Endothelial cell of umbilical vein (primary cell): ENCODE results near the gene SLIT1. TPM values are rescaled to one million over a fixed set of nuclear protein-coding genes. Genes with fewer than 3 reads are reported as not detected.

Experiments used
- BruUV-seq: library from RNA; stranded (reverse); fragments of 400-500 nt; replicated peaks from 2 replicates; lab custom pipeline; 2021; lab: Mats Ljungman, UMichigan
- CTCF ChIA-PET: fragments of 300-600, 350-600 bp; sonication (Branson Sonifier 250); formaldehyde crosslinking; loops from one replicate; lab custom pipeline; 2021; ENCODE audit warnings: antibody characterized with exemption, inconsistent platforms; lab: Charles Lee
- POLR2A ChIA-PET: fragments of 300-600, 350-600 bp; sonication (Branson Sonifier 250); formaldehyde crosslinking; loops from one replicate; lab custom pipeline; 2021; ENCODE audit warnings: antibody characterized with exemption, inconsistent platforms; lab: Charles Lee
- DNase-seq: peaks from one replicate; pipeline ENCODE4 v3.0.0-alpha.2; 2011; ENCODE audit warnings: low read depth, low spot score
- FAIRE-seq: peaks from 2 replicates; lab custom pipeline; 2011; peaks lifted over from hg19 to GRCh38; lab: Jason Lieb, UNC
- H2AFZ ChIP-seq: 2 replicates; pipeline ENCODE4 v1.6.0; 2012; ENCODE audit warnings: low read depth, low read length, control low read depth, inconsistent platforms
- H3K27ac ChIP-seq: 2 replicates; pipeline ENCODE4 v1.5.1; 2011; ENCODE audit warnings: low read depth, mild to moderate bottlenecking, control low read depth, low read length, moderate library complexity; ENCODE audit not compliant: insufficient read depth
- H3K27me3 ChIP-seq, 2 experiments: 2 replicates each; pipeline versions ENCODE4 v1.6.0 to v1.6.1; 2011; ENCODE audit warnings: low read length in 2 of 2, mixed read lengths in 1 of 2; ENCODE audit not compliant: control insufficient read depth in 2 of 2, insufficient read depth in 2 of 2
- H3K36me3 ChIP-seq, 2 experiments: 2 replicates in 1 of 2; 3 replicates in 1 of 2; pipeline ENCODE4 v1.5.1; 2011; ENCODE audit warnings: low read length in 2 of 2, mild to moderate bottlenecking in 1 of 2, moderate library complexity in 1 of 2; ENCODE audit not compliant: control insufficient read depth in 2 of 2, insufficient read depth in 2 of 2; ENCODE audit errors: extremely low read depth in 1 of 2
- H3K4me1 ChIP-seq: 3 replicates; pipeline ENCODE4 v1.5.1; 2011; ENCODE audit warnings: mild to moderate bottlenecking, low read length; ENCODE audit not compliant: control insufficient read depth, insufficient read depth; ENCODE audit errors: extremely low read depth
- H3K4me2 ChIP-seq: 2 replicates; pipeline ENCODE4 v1.6.1; 2011; ENCODE audit warnings: low read length, control low read depth, mixed read lengths; ENCODE audit not compliant: insufficient read depth
- H3K4me3 ChIP-seq, 3 experiments: fragments of 200-600 bp in 1 of 3; sonication (generic), shearing (Covaris generic) in 1 of 3; replicated peaks in 1 of 3; 2 replicates each; pipeline ENCODE4 v1.5.1; 2011 to 2016; ENCODE audit warnings: control low read depth in 3 of 3, low read length in 3 of 3, mild to moderate bottlenecking in 2 of 3, inconsistent platforms in 1 of 3, low read depth in 1 of 3, moderate library complexity in 1 of 3; ENCODE audit not compliant: insufficient read depth in 1 of 3
- H3K79me2 ChIP-seq: 2 replicates; pipeline ENCODE4 v1.6.0; 2012; ENCODE audit warnings: low read length, inconsistent platforms; ENCODE audit not compliant: control insufficient read depth, insufficient read depth
- H3K9ac ChIP-seq: replicated peaks from 2 replicates; pipeline ENCODE3; 2011; ENCODE audit warnings: low read length, control low read depth; ENCODE audit not compliant: insufficient read depth; ENCODE audit errors: extremely low read depth
- H3K9me1 ChIP-seq: replicated peaks from 3 replicates; pipeline ENCODE4 v1.6.0; 2011; ENCODE audit warnings: mild to moderate bottlenecking, low read length; ENCODE audit not compliant: control insufficient read depth, insufficient read depth; ENCODE audit errors: extremely low read depth
- H3K9me3 ChIP-seq: replicated peaks from 2 replicates; pipeline ENCODE4 v1.5.1; 2012; ENCODE audit warnings: low read length, inconsistent platforms; ENCODE audit not compliant: control insufficient read depth, insufficient read depth
- H4K20me1 ChIP-seq: replicated peaks from 2 replicates; pipeline ENCODE3; 2011; ENCODE audit warnings: mild to moderate bottlenecking, low read length; ENCODE audit not compliant: control insufficient read depth, insufficient read depth; ENCODE audit errors: extremely low read depth
- CTCF ChIP-seq, 2 donors: IDR thresholded peaks; 1 replicate in 1 of 2; 2 replicates in 1 of 2; pipeline ENCODE4 v1.5.1; 2011; ENCODE audit warnings: low read length in 2 of 2, mild to moderate bottlenecking in 2 of 2, moderate library complexity in 2 of 2, control low read depth in 1 of 2, inconsistent platforms in 1 of 2, low read depth in 1 of 2; ENCODE audit not compliant: insufficient read depth in 1 of 2; ENCODE audit errors: extremely low read depth in 1 of 2
- EZH2 ChIP-seq: IDR thresholded peaks from 2 replicates; pipeline ENCODE4 v1.6.1; 2012; ENCODE audit warnings: borderline replicate concordance, low read depth, mild to moderate bottlenecking, moderate library complexity, low read length, inconsistent platforms; ENCODE audit not compliant: severe bottlenecking
- FOS ChIP-seq: IDR thresholded peaks from 2 replicates; pipeline ENCODE4 v1.6.1; 2011; ENCODE audit warnings: mild to moderate bottlenecking, low read length, moderate library complexity, borderline replicate concordance; ENCODE audit not compliant: insufficient read depth
- GATA2 ChIP-seq: IDR thresholded peaks from 2 replicates; pipeline ENCODE4 v1.7.0; 2011; ENCODE audit warnings: low read depth, mild to moderate bottlenecking, moderate library complexity, mixed read lengths, low read length; ENCODE audit not compliant: insufficient read length, insufficient read depth
- JUN ChIP-seq: IDR thresholded peaks from 2 replicates; pipeline ENCODE4 v1.6.1; 2011; ENCODE audit warnings: borderline replicate concordance, low read depth; ENCODE audit not compliant: insufficient read length, insufficient read depth
- MAX ChIP-seq: IDR thresholded peaks from 2 replicates; pipeline ENCODE4 v1.6.1; 2011; ENCODE audit not compliant: insufficient read depth, insufficient read length
- MYC ChIP-seq: IDR thresholded peaks from one replicate; pipeline ENCODE4 v1.6.1; 2011; ENCODE audit warnings: mild to moderate bottlenecking, low read depth, low read length
- POLR2A ChIP-seq: IDR thresholded peaks from 2 replicates; pipeline ENCODE4 v1.6.1; 2012; ENCODE audit warnings: low read depth, mild to moderate bottlenecking, control low read depth, low read length
- POLR2AphosphoS5 ChIP-seq: IDR thresholded peaks from 2 replicates; pipeline ENCODE4 v1.6.1; 2012; ENCODE audit warnings: low read depth, mild to moderate bottlenecking, control low read depth, low read length, moderate library complexity; ENCODE audit not compliant: insufficient read depth
- dilution Hi-C: fragments of 300-500 bp; cut with MboI; formaldehyde crosslinking; loops from one replicate; pipeline ENCODE4 v1.15.0; 2019; ENCODE audit warnings: low sequenced_read_pairs; ENCODE audit not compliant: extremely low pct_ligation_motif_present
- intact Hi-C: fragments of 100-400 bp; cut with micrococcal nuclease; formaldehyde crosslinking; loops from one replicate; pipeline ENCODE4 v1.10.0; 2022
- polyA plus RNA-seq, 4 experiments: library from polyadenylated mRNA; depleted of rRNA in 3 of 4; stranded (reverse) in 3 of 4; unstranded in 1 of 4; fragments of >200 nt; gene quantifications; 2 replicates each; pipeline versions ENCODE4 v1.2.1 to v1.2.3, GENCODE V29; 2011 to 2012; ENCODE audit warnings: missing spikeins in 1 of 4
- total RNA-seq: library from RNA; stranded (reverse); gene quantifications from 2 replicates; pipeline ENCODE4 v1.2.3, GENCODE V29; 2021

The SLIT1 gene
- total and polyA plus RNA-seq, 2 donors (not counting 3 experiments of a cell fraction or from before 2014, with no cell fraction given): 0.04 to 0.20 TPM

- Histone ChIP-seq H3K4me2 (no peak overlapping the region), H4K20me1 (no peaks in the 10 kb centered on the region), H2AFZ (no peak overlapping the region), H3K9me1 (no peaks in the 10 kb centered on the region), H3K79me2 (no peaks in the 10 kb centered on the region), H3K27ac (no peak overlapping the region), H3K4me3 (no peak overlapping the region), H3K27me3 (no peaks in the 10 kb centered on the region), H3K36me3 (no peaks in the 10 kb centered on the region), H3K9ac (no peak overlapping the region), H3K4me1 (no peaks in the 10 kb centered on the region), H3K9me3 (no peaks in the 10 kb centered on the region)
- CTCF ChIA-PET: interaction anchor here (0.9 to 1.1 kb wide), 3 partner anchors 9 to 18 kb away, joined by 3 to 8 read pairs (median 3); no protein-coding TSS in a partner anchor
- no peak for TF ChIP-seq CTCF (IDR thresholded peaks at IDR 0.05; ENCODE audit: extremely low read depth in 1 of 2, insufficient read depth in 1 of 2, low read depth in 1 of 2, low read length in 2 of 2)
- dilution Hi-C loops (no loop called here), intact Hi-C loops (no loop called here)
- BruUV-seq: no TSS peak
- FAIRE-seq (no peak), DNase-seq (no peak)
- POLR2A ChIA-PET: no interaction called here
Observed at GRCh38 chr10:97063271-97063982, 122.3 kb downstream of the SLIT1 start.

- DNase-seq (no peak), FAIRE-seq (no peak)
- no TSS peak for BruUV-seq
- no peaks in the 10 kb centered on the region for H3K4me1 ChIP-seq
- H4K20me1 ChIP-seq: no peaks in the 10 kb centered on the region
- H3K27ac ChIP-seq: no peak overlapping the region
- no peaks in the 10 kb centered on the region for H3K27me3 ChIP-seq
- H3K9me1 ChIP-seq: no peaks in the 10 kb centered on the region
- H3K4me2 ChIP-seq: no peak overlapping the region
- dilution Hi-C loops: no loop called here
- no peak overlapping the region for H2AFZ ChIP-seq
- no peaks in the 10 kb centered on the region for H3K9me3 ChIP-seq
- no peaks in the 10 kb centered on the region for H3K36me3 ChIP-seq
- CTCF ChIA-PET: no interaction called here
- intact Hi-C loops: no loop called here
- TF ChIP-seq GATA2 (no peak), JUN (no peak), FOS (no peak), CTCF (IDR thresholded peaks at IDR 0.05; ENCODE audit: extremely low read depth in 1 of 2, insufficient read depth in 1 of 2, low read depth in 1 of 2, low read length in 2 of 2) (no peak), POLR2AphosphoS5 (no peak), MAX (no peak), POLR2A (no peak), MYC (no peak), EZH2 (no peak)
- no peaks in the 10 kb centered on the region for H3K79me2 ChIP-seq
- H3K9ac ChIP-seq: no peak overlapping the region
- POLR2A ChIA-PET: no interaction called here
- no peak overlapping the region for H3K4me3 ChIP-seq
Observed at GRCh38 chr10:97062456-97062855, 123.3 kb downstream of the SLIT1 start.
